NCI-H2107 treated with DMSO at 0.1 percent for 48 hours (cell line): ENCODE data around the gene TPPP3.
"Not testable (repeated sequence)": the region's sequence is repeated elsewhere in the genome, so short reads cannot be mapped to it uniquely, and the experiment has no call there.

ENCODE experiments used
- DNase-seq: peaks from one replicate; lab custom pipeline; 2025; ENCODE audit not compliant: unreplicated experiment; lab: John Stamatoyannopoulos, UW

The TPPP3 gene

DNA sequence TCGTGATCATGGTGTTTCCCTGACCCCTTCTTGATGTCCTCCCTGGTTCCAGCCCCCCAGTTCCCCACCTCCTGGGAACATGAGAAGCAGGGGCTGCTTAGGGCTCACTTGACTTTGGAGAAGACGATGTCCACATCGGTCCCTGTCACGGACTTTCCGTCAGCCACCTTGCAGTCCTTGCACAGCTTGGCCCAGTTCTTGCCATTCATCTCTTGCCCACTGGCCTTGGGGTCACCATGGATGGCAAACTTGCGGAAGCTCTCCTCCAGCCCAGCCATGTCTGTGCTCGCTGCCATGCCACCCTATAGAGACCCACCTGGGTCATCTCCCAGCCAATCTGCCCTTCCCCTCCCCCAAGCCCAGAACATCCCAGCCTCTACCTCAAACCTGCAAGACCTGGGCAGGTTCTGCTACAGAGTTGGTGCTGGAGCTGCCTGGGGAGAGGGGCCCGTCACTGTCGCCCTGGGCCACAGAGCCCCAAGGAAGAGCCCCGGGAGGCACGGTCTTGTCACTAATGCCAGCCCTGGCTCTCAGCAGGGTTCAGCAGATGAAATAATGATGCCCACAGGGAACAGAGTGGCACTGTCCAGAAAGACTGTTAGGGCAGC, 2.4 kb downstream of the TPPP3 start:
- DNase-seq = no peak

DNA sequence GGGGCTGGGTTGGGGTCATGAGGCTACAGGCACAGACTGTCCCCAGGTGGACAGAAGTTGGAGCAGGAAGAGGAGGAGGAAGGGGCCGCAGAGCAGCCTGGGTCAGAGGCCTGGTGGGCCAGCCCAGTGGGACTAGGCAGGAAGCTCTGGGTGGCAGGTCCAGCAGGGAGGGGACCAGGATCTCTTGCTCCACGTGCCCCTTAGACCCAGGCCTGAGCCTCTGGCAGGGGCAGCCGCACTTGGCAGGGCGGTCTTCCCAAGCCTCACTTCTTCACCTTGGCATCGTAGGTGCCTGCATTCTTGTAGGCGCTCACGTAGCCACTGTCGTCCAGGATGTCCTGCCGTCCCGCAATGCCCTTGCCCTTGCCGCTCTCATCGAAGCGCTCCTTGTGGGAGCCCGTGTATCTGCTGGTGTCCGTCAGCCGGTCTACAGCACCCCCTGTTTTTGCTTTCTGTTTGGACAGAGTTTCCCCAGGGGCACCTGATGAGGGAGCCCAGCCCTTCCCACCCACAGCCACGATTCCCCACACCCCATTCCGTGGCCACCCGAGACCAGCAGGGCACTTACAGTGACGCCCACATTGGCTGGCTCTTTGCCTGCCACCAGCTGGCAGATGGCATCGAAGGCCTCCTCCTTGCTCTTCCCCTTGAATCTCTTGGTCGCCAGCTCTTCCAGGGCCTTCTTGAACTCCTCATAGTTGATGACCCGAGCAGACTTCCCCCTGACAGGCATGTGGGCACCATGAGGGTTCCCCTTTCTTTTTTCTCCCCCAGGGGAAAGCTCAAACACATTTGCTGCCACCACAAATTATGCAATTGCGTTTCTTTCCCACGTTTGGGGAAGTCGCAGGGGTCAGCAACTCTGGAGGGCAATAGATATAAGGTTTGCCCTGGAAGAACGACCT, 3.1 kb downstream of the TPPP3 start:
- no peak for DNase-seq

DNA sequence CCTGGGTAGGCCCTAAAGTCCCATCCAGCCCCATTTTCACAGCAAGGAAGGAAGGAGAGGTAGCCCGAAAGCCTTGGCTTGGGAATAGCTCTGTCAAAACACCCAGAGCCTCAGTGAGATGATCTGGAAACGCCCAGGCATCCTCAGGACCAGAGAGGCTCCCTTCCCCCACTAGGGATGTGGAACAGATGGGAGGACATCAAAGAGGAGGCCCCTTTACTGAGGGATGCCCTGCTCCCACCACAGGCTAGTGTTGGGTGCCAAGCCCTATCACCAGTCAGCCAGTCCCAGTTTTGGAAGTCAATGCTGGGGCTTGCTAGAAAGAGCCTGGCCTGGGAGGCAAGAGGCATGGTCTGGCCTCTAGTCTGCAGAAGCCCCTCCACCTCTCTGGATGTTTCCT, 4.7 kb downstream of the TPPP3 start:
- no peak for DNase-seq

DNA sequence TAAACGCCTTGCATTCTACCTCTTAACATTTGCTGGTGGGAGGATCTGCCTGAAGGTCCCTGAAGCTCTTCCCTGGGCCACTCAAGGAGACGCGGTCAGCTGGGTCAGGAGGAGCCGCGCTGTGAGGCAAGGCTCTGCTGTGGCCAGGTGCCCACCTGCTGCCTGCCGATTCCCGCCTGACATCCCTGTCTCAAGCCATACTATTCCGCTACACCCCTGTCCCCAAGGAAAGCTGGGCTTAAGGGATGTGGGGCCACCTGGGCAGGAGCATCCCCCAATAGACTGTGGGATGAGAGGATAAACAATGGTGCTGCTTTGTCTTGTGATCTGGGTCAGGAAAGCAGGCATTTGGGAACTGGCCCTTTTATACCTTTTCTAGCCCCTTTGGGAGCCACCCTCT, 5.1 kb downstream of the TPPP3 start:
- DNase-seq = no peak

DNA sequence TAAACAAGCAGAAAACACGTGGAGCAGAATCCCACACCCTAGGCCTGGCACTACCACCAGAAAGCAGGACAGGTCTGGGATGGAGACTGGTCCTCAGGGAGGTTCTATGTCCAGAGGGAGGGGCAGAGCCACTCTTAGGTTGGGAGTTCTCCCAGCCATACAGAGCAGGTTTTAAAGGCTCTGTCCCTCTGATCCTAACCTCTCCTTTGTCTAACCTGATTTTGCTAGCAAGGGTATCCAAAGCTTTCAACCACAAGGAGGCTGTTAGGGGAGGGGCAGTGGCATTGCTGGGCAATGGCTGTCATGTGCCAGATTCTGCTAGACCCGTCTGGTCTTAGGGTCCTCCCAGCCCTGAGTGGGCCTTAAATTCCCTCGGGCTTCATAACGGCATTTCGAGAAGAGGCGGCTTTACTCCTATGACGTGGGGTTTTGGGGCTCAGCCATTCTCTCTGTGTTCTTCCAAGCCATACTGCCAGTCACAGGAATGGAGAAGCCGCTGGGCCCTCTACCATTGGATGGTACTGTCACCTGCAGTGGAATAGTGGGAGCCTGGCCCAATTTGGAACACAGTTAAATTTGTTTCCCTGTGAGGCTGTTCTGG, 5.7 kb downstream of the TPPP3 start:
- DNase-seq = no peak

DNA sequence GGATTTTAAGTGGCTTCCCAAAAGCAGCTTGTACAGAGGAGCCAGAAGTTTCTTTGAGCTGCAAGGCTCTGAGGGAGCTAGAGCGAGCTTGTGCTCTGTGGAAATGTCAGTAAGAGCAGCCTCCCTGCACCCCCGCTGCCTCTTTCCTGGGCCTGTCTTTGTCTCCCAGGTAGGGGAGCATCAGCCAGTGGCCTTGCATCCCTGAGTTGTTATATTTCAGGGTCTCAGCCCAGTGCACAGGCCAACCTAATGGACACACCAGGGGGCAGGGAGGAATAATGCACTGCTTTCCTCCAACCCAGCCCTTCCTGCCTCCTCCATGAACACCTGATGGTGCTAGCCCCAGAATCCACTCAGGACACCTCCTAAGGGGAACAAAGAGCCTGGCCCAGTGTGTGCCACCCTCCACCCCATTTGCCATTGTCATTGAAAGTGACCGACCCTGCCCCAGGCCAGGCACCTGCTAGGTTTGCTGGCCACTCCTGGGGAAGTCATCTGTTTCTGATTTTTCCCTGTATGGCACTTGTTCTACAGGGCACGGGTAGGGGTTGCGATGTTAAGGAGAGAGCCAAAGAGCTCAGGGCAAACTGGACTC, 6.3 kb downstream of the TPPP3 start:
- DNase-seq = no peak

DNA sequence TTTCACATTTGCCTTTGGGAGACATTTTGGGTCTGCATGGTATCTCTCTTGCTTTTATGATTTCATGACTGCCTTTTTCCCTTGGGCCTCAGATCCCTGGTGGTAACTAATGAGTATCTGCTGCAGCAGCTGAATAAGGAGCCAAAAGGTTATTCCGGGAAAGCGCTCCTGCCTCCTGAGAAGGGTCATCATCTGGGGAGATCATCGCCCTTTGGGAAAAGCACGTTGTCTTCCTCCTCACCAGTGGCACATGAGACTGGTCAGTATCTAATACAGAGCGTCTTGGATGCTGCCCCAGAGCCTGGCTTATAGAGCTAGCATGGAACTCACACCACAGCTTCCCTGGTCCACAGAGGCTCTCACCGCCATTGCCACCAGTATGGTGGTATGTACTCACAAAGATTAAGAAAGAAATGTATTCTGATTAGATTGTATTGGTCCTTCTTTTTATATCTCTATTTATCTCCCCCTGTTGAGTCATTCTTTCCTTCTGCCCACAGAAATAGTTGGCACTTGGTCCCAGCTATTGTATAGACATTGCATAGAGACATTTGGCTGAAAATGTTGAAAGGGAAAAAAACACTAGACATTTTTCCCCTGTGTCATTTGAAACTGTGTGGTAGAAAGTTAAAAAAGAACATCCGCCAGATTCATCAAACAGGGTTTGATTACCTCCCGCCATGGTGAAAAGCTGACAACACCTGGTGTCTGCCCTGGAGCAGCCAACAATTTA, 8.4 kb downstream of the TPPP3 start:
- DNase-seq = peak; percentile 19

DNA sequence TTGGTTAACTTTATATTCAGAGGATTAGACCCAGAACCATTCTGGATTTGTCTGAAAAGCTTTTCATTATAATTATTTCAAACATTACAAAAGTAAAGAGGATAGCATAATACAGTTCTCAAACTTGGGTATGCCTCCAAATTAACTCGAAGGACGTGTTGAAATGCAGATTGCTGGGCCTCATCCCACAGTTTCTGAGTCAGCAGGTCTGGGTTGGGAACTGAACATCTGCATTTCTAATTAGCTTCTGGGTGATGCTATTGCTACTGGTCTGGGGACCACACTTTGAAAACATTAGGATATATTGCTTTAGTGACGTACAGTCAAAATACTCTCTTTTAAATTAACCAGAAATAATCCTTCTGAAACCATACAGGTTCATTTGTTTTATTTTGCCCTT, 10.0 kb downstream of the TPPP3 start:
- no peak for DNase-seq

DNA sequence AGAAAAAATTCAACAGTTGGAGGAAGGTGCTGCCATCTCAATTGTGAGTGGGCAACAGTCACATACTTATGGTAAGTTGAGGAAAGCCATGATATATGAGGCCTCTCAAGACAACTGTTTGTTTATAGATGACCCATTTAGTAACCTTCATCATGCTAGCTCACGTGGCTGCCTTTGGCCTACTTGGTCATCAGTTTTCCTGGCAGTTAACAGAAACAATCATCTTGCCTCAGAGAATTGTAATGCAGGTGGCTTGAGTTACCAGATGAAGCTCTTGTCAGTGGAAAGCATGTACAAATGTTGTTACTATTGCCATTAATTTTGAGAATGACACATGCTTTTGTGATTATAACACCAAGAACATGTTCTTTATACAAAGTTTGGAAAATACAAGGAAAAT, 14.7 kb downstream of the TPPP3 start:
- no peak for DNase-seq

DNA sequence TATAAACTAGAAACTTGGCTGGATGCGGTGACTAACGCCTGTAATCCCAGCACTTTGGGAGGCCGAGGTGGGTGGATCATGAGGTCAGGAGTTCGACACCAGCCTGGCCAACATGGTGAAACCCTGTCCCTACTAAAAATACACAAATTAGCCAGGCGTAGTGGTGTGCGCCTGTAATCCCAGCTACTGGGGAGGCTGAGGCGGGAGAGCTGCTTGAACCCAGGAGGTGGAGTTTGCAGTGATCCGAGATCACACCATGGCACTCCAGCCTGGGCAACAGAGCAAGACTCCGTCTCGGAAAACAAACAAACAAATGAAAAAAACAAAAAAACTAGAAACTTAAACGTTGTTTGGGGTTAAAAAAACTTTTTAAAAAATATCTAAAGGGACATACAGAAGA, 17.3 kb downstream of the TPPP3 start:
- not testable (repeated sequence) for DNase-seq

DNA sequence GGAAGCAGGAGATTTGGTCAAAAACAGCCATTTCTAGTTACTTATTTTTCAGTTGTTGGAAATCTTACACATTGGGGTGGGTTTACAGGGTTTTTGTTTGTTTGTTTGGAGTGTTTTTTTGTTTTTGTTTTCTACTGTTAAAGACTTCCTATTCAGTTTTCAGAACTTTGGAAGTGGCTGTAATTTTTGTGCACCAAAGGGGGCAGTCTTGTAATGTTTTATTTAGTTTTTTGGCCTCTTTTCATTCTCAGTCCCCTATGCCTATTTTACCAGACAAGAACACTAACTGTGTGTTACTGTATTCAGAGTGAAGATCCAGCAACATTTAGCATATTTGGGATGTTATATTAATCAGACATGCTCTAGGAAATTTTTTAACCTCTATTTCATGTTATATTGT, 20.6 kb downstream of the TPPP3 start:
- peak; percentile 48 for DNase-seq

DNA sequence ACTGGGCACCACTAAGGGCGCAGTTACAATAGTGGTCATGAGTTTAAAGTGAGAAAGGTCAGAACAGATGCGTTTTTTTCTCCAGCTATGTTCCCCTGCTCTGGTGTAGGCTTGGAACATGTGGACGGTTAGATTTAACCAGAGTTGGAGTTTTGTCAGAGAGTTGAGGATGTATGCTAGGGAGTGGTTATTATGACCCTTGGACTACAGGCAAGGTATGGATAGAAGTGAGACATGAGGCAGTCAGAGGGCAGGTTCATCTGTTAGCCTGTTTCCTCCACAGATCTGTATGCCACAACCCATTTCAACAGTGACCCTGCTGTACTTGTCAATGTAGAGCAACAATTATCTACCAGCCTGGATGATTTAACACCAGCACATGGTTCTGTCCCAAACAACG, 22.6 kb downstream of the TPPP3 start:
- no peak for DNase-seq

DNA sequence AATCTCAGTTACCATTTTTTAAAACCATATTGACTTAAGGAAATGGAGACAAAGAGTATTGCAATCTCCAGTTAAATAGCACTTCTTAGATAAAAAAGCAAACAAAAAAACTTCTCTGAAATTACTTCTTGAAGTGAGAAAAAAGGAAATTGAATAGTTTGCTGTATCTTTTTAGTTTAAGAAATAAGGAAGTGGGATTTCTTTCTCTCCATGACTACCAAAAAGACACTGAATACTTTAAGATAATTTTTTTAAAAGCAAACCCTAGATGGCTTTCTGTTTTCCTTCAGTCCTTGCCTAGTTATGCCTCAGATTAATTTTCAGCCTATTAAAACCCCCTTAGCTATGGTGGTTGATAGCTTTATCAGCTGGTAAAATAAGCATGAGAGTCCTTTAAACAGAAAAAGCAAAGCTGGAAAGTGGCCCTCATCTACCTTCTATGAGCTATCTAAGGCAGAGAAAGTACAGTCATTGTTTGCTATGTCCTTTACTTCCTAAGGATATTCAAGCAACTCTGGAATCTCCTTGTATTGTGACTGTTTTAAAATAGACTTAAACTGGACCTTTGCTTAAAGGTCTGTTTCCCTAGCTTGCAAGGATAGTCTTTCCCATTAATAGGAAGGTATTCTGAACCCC, 28.6 kb downstream of the TPPP3 start:
- no peak for DNase-seq

DNA sequence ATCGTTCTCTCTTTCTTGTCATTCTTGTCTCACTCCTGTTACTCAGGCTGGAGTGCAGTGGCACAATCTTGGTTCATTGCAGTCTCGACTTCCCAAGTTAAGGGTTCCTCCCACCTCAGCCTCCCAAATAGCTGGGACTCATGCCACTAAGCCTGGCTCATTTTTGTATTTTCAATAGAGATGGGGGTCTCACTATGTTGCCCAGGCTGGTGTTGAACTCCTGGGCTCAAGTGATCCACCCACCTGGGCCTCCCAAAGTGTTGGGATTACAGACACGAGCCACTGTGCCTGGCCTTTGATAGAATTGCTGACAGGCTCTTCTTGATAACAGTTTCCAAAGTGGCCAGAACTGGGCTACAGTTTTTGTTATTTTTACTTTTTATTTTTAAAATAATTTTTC, 32.3 kb downstream of the TPPP3 start:
- DNase-seq = no peak

DNA sequence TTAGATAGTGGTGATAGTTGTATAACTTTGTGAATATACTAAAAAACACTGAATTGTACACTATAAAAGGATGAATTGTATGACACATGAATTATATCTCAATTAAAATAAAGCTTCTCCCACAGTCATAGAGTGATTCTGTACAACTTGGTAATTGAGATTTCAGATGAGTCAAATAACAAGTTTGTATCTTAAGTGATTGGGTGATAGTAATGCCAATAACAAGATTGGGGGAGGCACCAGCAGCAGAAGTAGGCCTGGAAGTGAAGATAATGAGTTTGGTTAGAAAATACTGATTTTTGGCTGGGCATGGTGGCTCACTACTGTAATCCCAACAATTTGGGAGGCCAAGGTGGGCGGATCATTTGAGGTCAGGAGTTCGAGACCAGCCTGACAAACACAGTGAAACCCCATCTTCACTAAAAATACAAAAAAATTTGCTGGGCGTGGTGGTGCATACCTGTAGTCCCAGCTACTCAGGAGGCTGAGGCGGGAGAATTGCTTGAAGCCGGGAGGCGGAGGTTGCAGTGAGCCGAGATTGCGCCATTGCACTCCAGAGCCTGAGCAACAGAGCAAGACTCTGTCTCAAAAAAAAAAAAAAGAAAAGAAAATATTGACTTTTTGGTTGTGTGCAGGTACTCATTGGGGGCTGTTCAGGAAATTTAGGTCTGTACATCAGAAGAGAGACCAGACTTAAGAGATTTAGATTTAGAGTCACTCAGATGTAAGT, 33.6 kb downstream of the TPPP3 start:
- DNase-seq = not testable (repeated sequence)

DNA sequence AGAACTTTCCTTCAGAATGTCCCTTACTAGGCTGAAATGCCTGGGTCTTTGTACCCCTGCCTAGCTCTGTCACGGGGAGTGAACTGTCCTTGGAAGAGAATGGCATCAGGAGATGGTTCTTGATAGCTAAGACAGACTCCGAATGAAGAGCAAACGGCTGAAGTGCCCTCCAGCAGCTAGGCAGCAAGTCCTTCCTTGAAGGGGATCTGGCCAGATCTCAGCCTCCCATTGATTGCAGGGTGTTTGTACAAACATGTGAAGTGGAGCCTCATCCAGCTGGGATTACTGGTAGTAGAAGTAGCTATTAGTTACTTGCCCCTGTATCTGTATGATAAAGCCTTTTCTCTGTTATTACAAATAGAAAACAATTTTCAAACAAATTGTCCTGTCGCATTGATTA, 35.7 kb downstream of the TPPP3 start:
- DNase-seq = no peak

DNA sequence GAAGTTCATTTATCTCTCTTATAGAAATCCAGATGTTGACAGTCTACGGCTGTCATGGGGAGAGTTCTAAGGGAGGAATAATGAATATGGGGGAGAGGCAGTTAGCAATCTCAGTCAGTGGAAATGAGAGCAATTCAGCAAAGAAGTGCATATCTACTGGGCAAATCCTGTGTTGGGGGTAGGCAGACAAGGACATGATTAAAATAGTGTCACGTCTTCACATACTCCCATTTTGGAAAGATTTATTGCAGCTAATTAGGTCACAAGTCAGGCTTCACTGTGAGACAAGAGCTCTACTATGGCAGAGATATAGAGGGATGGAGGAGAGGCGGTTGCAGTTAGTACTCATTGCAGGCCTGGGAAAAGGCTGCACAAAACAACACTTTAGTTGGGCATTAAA, 36.9 kb downstream of the TPPP3 start:
- no peak for DNase-seq

DNA sequence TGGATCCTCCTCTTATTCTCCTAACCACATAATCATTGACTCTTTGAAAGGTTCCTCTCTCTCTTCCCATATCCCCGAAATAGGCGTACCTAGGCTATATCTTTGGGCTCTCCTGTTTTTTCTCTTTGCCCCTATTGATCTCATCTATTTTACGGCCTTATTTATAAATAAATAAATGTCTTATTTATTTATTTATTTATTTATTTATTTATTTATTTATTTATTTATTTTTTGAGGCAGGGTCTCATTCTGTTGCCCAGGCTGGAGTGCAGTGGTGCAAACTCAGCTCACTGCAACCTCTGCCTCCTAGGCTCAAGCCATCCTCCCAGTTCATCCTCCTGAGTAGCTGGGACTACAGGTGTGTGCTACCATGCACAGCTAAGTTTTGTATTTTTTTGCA, 40.8 kb downstream of the TPPP3 start:
- not testable (repeated sequence) for DNase-seq

DNA sequence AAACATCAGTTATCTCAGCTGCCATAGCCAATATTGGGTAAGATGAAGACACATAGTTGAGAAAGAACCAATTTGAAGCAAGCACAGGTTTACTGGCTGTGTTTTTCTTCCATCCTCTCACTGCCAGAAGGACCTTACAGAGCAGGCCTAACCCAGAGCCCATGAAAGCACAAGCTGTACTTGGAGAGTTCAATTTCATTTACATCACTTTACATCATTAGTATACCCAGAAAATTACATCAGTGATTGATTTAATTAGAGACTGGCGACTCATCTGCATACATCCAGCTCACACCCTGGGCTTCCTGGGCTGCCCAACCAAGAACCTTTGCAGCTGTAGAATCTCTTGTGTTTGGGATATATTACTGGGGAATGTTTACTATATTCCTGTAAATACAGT, 43.0 kb downstream of the TPPP3 start:
- DNase-seq = no peak

DNA sequence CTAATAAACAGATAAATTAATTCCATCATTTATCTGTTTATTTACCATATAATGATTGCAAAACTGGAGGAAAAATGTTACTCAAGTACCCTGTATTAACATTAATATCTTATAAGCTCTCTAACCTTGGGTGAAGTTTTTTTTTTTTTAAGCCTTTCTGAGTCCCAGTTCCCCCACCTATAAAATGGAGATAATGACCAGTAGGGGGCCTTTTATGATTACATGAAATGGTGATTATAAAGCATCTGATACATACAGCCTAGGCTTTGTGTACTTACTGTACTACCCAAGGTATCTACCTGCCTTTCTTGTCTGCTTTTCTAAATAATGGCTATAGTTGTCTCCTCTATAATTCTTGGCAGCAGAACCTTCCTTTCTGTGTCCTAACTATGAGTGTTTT, 44.1 kb downstream of the TPPP3 start:
- peak; percentile 22 for DNase-seq
